ENCODE measurements around the gene S100A13. TPM values are rescaled to one million over a fixed set of nuclear protein-coding genes. Genes with fewer than 3 reads are reported as not detected.

Gene S100A13
- total RNA-seq, 2 experiments from 2014 or later = 8.1 to 9.4 TPM

DNA sequence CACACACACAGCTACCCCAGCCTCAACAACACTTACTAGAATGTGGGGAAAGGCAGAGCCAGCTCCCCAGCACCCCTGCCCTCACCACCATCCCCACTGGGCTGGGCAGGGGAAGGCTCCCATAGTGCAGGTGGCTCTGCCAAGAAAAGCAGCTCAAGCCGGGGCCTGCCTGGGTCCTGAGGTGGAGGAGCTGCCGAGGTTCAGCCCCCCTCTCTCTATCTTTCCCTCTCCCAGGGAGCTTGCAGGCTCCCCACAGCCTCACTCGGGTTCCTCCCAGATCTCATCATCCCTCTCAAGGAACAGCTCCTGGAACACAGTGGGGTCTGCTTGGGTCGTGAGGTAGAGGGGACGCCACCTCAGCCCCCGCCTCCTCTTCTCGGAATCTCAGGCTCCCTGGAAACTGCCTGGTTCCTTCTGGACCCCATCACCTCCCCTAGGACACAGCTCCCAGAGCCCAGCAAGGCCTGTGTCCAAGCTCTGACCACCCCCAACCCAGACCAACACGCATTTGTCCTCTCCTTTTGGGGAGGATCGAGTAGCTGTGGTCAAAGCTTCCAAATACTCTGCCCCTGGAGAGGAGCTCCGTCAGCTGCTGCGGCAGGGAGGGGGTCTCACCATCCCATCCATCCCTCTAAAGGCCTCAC lies 15.1 kb downstream of the S100A13 start:
- intact Hi-C loops (cut with micrococcal nuclease) = no loop called here
- TF ChIP-seq, protein P1, sequence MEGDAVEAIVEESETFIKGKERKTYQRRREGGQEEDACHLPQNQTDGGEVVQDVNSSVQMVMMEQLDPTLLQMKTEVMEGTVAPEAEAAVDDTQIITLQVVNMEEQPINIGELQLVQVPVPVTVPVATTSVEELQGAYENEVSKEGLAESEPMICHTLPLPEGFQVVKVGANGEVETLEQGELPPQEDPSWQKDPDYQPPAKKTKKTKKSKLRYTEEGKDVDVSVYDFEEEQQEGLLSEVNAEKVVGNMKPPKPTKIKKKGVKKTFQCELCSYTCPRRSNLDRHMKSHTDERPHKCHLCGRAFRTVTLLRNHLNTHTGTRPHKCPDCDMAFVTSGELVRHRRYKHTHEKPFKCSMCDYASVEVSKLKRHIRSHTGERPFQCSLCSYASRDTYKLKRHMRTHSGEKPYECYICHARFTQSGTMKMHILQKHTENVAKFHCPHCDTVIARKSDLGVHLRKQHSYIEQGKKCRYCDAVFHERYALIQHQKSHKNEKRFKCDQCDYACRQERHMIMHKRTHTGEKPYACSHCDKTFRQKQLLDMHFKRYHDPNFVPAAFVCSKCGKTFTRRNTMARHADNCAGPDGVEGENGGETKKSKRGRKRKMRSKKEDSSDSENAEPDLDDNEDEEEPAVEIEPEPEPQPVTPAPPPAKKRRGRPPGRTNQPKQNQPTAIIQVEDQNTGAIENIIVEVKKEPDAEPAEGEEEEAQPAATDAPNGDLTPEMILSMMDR (IDR thresholded peaks at IDR 0.05) = no peak
- ATAC-seq (no peak), DNase-seq (no peak)
- H3K4me3 Mint-ChIP-seq = no peak overlapping the region
- H3K27ac Mint-ChIP-seq = no peak overlapping the region
- H3K9me3 Mint-ChIP-seq = no peaks in the 10 kb centered on the region
- ChIA-PET CTCF (interaction anchor here (0.9 kb wide), 1 partner anchor 41 kb away, joined by 4 read pairs; no protein-coding TSS in a partner anchor), POLR2A (no interaction called here)
- H3K27me3 Mint-ChIP-seq = no peaks in the 10 kb centered on the region
- peaks cover 5% of the 10 kb centered on the region for H3K4me1 Mint-ChIP-seq (ENCODE audit: low read depth)
- H3K36me3 Mint-ChIP-seq (ENCODE audit: low read depth) = no peaks in the 10 kb centered on the region

DNA sequence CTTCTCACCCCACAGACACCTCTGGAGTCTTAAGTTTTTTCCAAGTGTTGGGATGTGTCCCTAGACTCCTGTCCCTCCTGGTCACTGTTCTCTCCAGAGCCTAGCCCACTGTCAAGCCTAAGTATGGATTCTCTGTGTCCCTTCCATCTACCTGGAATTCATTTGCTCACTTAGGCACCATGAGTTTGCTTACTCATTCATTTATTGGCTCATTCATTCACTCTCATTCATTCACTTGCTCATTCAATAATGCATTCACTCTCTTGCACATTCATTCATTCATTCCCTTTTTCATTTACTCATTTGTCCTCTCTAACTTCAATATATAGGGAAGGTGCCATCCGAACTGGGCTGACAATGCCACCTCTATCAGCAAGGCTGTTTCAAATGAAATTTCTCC lies 15.9 kb downstream of the S100A13 start:
- Mint-ChIP-seq H3K27ac (no peak overlapping the region), H3K27me3 (no peaks in the 10 kb centered on the region), H3K4me1 (ENCODE audit: low read depth) (peaks cover 5% of the 10 kb centered on the region), H3K9me3 (no peaks in the 10 kb centered on the region), H3K4me3 (no peak overlapping the region), H3K36me3 (ENCODE audit: low read depth) (no peaks in the 10 kb centered on the region)
- ATAC-seq = no peak
- CTCF ChIA-PET = interaction anchor here (0.6 to 2.2 kb wide), 4 partner anchors 38 to 102 kb away, joined by 3 to 9 read pairs (median 4); no protein-coding TSS in a partner anchor
- TF ChIP-seq, protein P1 (IDR thresholded peaks at IDR 0.05) = no peak
- intact Hi-C loops (cut with micrococcal nuclease) = no loop called here
- POLR2A ChIA-PET = no interaction called here
- no peak for DNase-seq

DNA sequence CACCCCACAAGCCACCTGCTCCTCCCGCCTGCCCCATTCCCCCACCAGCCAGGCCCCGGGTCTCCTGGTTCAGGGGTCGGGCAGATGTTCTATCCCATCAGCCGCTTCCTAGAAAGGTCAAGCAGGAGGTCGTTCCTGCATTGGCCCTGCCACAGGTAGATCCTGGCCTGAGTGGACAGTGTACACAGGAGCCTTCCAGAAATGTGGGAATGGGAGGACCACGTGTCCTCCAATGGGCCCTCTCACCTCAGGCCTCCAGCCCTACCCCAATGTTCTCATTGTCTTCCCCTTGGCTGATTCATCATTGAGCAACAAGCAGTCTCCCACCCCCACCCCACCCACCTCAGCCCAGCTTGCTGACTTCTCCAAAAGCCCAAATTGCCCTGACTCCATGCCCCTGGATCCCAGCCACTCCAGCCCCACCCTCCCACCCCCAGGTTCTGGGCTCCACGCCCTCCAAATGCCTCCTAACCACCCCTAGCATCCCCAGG lies 16.4 kb downstream of the S100A13 start:
- H3K4me1 Mint-ChIP-seq (ENCODE audit: low read depth) = peaks cover 2% of the 10 kb centered on the region
- no peak overlapping the region for H3K4me3 Mint-ChIP-seq

DNA sequence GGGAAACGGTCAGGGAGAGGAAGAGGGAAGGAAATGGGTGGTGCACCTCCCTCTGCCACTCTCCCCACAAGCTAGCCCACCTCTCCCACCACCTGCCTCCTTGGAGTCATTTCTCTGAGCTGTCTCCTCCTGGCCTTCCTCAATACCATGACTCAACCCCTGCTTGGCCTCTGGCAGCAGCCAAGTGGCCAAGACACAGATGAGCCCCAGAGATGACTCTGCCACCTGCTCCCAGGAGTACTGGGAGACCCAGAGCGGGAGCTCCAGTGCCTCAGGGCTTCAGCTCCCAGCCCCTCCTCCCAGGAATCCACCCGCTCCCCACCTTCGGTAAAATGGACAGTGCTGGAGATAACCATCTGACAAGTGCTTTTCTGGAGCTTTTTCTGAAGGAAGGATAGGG lies 17.0 kb downstream of the S100A13 start:
- TF ChIP-seq, protein P1 (IDR thresholded peaks at IDR 0.05) = no peak
- POLR2A ChIA-PET = interaction anchor here (0.5 kb wide), 1 partner anchor 36 kb away, joined by 3 read pairs; no protein-coding TSS in a partner anchor

More for the DNA sequence above, 16.4 kb downstream of the S100A13 start:
- CTCF ChIA-PET = interaction anchor here (0.7 to 2.2 kb wide), 3 partner anchors 38 to 100 kb away, joined by 3 to 9 read pairs (median 4); no protein-coding TSS in a partner anchor
- Mint-ChIP-seq H3K9me3 (no peaks in the 10 kb centered on the region), H3K27ac (no peak overlapping the region), H3K36me3 (ENCODE audit: low read depth) (no peaks in the 10 kb centered on the region), H3K27me3 (no peaks in the 10 kb centered on the region)
- POLR2A ChIA-PET = interaction anchor here (0.5 kb wide), 1 partner anchor 36 kb away, joined by 3 read pairs; no protein-coding TSS in a partner anchor
- TF ChIP-seq, protein P1 (IDR thresholded peaks at IDR 0.05) = no peak
- ATAC-seq = no peak
- DNase-seq = no peak
- intact Hi-C loops (cut with micrococcal nuclease) = no loop called here

DNA sequence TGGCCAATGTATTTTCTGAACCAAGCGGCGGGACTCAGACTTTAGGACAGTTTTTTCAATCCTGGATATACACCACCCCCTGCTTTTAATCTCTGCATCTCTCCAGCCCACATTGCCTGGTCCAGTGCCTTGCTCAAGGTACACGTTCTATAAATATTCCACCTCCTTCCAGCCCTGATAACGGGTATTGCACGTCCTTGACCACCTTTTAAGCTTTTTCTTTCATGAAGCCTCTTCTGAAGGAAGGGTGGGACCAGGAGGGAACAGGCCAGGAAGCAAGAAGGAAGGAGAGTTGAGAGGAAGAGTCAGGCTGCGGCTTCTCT lies 17.8 kb downstream of the S100A13 start:
- H3K9me3 Mint-ChIP-seq = no peaks in the 10 kb centered on the region
- no peak overlapping the region for H3K4me3 Mint-ChIP-seq
- intact Hi-C loops (cut with micrococcal nuclease) = no loop called here
- no peaks in the 10 kb centered on the region for H3K36me3 Mint-ChIP-seq (ENCODE audit: low read depth)
- H3K27me3 Mint-ChIP-seq = no peaks in the 10 kb centered on the region
- DNase-seq (no peak), ATAC-seq (no peak)
- no peaks in the 10 kb centered on the region for H3K4me1 Mint-ChIP-seq (ENCODE audit: low read depth)
- ChIA-PET POLR2A (no interaction called here), CTCF (interaction anchor here (2.2 kb wide), 1 partner anchor 99 kb away, joined by 9 read pairs; no protein-coding TSS in a partner anchor)
- H3K27ac Mint-ChIP-seq = no peak overlapping the region
- TF ChIP-seq, protein P1 (IDR thresholded peaks at IDR 0.05) = no peak

More for the DNA sequence above, 17.0 kb downstream of the S100A13 start:
- no peak for DNase-seq
- H3K4me3 Mint-ChIP-seq = no peak overlapping the region
- H3K9me3 Mint-ChIP-seq = no peaks in the 10 kb centered on the region
- H3K4me1 Mint-ChIP-seq (ENCODE audit: low read depth) = no peaks in the 10 kb centered on the region
- no peak overlapping the region for H3K27ac Mint-ChIP-seq
- H3K36me3 Mint-ChIP-seq (ENCODE audit: low read depth) = no peaks in the 10 kb centered on the region
- intact Hi-C loops (cut with micrococcal nuclease) = no loop called here
- no peak for ATAC-seq
- H3K27me3 Mint-ChIP-seq = no peaks in the 10 kb centered on the region
- CTCF ChIA-PET = interaction anchor here (0.7 to 2.2 kb wide), 3 partner anchors 37 to 99 kb away, joined by 3 to 9 read pairs (median 4); no protein-coding TSS in a partner anchor
